ENCODE measurements around the gene SLC24A3.

Gene SLC24A3

DNA sequence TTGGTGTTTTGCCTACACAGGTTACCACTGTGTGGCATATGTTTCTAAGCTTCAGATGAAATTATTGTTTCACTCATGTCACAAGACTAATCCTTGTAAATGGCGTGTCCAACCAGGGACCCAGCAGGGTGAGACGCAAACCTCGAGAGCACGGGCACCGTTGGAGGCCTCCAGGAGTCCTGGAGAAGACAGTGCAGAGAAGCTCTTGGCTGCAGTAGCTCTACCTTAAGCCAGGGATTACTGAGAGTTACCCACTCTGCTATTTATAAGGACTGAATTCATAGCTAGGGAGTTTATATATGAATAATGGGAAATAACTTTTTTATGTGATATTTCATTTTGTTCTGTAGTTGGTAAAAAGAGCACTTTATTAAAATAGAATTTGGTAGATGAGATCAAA lies 137.4 kb downstream of the SLC24A3 start:
- DNase-seq: no peak

DNA sequence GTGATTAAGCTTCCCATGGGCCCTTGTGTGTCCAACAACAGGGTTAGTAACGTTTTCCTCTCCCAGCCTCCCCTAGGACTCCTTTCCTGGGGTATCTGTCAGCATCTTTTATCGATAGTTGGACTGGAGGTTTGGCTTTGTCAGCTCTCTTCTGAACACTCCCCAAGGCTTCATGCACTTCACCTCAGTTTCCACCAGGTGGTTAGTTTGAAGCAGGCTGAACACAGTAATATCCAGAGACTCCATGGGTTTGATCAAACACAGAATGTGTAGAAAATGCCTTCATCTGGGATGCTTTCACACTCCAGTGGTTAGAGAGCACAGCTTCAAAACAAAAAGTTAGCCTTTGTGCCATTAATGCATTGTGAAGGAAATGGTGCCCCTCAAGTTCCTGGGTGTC lies 139.1 kb downstream of the SLC24A3 start:
- DNase-seq: no peak

- no peak for DNase-seq
Measured at GRCh38 chr20:19354950-19355349, 142.5 kb downstream of the SLC24A3 start.

GRCh38 chr20:19361790-19362189 lies 149.3 kb downstream of the SLC24A3 start:
- DNase-seq: no peak

GRCh38 chr20:19363476-19363875 lies 151.0 kb downstream of the SLC24A3 start:
- no peak for DNase-seq

GRCh38 chr20:19367591-19367990 lies 155.1 kb downstream of the SLC24A3 start:
- no peak for DNase-seq

GRCh38 chr20:19368351-19368750 lies 155.9 kb downstream of the SLC24A3 start:
- no peak for DNase-seq

DNA sequence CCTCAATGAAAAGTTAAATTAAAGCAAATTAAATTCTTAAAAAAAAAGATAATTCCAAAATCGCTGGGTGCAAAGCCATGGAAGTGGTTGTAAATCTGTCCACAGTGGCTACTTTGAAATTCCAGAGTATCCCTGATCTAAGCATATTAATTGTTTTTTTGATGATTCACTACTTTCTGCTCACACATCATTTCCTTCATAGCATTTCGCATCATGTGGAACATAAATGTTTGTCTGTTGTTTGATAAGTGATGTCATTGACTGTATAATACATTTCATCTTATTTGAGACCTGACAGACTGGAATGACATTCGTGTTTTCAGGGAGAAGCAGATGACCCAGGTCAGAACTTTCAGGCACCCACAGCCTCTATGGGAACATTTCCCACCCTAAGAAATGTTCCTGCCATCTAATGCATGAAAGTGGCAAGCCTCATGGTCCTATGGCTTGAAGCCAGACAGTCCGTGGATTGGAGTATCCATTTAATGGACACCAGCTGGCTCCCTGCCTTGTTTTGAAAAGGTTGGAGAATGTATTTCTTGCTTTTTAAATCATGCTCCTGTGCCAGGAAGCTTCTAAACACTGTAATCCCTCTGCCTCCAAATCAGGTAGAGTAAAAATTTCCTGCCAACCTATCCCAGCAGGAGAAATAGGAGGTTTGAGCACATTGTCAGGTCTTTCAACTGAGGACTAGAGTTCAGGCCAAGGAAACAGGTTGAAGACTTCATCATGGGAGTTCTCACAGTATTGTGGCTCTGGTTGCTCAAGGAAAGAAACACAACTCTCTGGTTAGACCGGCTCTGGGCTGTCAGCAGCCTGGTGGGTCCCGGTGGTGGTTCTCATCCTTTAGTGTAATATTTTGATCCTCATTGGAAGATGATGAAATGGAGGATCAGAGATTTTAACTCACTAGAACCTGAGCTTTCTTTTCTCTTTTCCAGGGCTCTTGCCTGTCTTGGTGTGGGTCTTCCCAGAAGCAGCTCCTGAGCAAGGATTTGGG lies 157.9 kb downstream of the SLC24A3 start:
- no peak for DNase-seq

GRCh38 chr20:19371112-19371511 lies 158.7 kb downstream of the SLC24A3 start:
- DNase-seq: no peak

GRCh38 chr20:19374216-19374615 lies 161.8 kb downstream of the SLC24A3 start:
- no peak for DNase-seq

DNA sequence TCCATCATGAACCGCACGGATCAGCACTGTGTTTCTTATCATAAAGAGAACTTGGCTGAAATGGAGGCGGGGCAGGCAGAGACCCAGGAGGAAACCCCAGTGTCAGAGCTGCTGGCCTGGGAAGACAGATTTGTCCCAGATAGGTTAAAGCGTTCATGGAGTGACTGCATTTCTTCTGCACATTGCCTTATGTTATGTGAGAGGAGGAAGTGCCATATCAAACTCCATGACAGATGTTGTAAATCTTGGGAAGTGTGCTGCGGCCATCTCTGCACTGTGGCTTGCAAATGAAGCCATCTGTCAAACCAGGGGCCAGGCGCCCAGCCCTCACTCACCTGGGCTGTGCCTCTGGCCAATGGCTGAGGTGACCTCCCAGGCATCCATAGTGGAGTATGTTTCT lies 163.0 kb downstream of the SLC24A3 start:
- DNase-seq: no peak

- no peak for DNase-seq
Measured at GRCh38 chr20:19375801-19376200, 163.4 kb downstream of the SLC24A3 start.

DNA sequence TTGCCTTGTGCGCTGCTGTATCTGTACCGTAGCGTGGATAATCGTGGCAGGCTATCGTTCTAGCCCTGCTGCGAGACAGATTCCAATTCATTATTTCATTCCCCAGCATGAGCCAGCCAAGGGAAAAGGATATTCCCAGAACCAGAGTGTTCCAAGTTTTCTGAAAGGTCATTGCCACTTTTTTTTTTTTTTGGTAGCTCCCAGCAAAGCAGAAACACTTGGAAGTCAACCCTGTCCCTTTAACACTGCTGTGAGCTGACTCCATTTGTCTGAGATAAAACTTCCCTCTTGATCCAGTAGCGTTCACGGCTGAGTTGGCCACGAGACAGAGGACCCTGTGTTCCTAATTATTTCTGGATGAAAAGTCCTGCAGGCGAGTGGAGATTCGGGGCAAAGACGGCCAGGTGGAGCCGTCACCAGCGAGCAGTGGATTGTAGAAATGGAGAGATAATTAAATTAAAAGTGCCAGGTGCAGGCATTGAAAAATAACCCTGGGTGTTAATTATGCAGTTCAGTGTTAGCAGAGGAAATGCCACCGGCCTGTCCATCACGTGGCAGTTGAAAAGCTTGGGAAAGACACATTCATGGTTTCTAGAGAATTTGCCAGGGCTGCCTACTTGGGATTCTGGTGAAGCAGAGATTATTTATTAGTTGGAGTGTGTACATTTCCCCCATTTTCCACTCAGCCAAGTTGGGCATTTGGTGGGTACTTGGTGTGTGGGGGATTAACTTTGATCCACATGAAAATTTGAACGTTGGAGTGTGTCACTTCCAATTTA lies 164.2 kb downstream of the SLC24A3 start:
- DNase-seq: no peak

GRCh38 chr20:19378058-19378457 lies 165.6 kb downstream of the SLC24A3 start:
- no peak for DNase-seq

DNA sequence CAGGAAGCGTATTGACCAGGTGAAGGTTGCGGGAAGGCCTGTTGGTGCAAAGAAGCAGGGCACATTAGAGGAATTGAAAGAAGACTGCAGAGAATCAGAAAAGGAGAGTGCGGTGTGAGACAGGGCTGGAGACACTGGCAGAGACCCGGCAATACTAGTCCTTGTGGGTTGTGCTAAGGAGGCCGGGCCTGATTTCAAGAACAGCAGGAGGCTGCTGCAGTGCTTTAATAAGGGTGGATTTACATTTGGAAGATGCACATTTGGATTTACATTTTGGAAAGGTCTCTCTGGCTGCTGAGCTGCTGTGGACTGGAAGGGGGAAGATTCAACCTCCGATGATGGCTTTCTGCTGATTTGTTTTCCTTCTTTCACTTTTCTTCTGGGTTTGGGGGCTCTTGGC lies 167.8 kb downstream of the SLC24A3 start:
- DNase-seq: peak; percentile 43

- DNase-seq: no peak
Measured at GRCh38 chr20:19381947-19382346, 169.5 kb downstream of the SLC24A3 start.

GRCh38 chr20:19382386-19383340 lies 170.2 kb downstream of the SLC24A3 start:
- no peak for DNase-seq

- DNase-seq: no peak
Measured at GRCh38 chr20:19384940-19385339, 172.5 kb downstream of the SLC24A3 start.

GRCh38 chr20:19387251-19387650 lies 174.8 kb downstream of the SLC24A3 start:
- no peak for DNase-seq

DNA sequence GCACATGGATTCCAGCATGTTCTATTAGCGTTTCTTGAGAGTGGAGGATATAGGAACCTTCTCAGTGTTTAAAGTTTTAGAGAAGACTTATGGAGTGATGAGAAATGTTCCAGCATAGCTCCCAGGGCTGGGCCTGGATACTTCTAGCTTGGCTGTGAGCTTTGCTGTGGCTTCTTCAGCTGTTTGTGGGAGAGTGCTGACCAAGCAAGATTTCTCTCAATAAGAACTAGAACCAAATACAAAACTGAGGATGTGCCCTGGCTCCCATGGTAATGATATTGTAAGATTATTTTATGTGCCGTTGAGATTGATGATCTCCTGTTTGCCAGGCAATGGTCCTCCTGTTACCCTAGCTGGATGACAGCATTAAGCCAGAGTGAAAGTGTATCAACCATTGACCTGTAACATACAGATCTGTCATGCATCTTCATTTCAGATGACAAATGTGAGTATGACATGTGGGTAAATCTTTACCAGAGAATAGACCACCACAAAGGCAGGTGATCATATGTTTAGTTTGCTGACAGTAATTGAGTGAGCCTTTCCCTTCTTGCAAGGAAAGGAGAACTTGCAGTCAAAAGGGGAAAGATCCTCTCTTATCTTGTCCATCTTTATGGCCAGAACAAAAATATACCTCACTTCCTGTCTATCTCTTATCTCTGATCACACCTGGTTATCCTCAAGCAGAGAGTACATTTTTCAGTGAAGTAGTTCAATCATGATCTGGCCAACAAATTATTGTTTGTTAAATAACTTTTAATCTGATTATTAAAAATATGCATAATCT lies 180.1 kb downstream of the SLC24A3 start:
- no peak for DNase-seq

DNA sequence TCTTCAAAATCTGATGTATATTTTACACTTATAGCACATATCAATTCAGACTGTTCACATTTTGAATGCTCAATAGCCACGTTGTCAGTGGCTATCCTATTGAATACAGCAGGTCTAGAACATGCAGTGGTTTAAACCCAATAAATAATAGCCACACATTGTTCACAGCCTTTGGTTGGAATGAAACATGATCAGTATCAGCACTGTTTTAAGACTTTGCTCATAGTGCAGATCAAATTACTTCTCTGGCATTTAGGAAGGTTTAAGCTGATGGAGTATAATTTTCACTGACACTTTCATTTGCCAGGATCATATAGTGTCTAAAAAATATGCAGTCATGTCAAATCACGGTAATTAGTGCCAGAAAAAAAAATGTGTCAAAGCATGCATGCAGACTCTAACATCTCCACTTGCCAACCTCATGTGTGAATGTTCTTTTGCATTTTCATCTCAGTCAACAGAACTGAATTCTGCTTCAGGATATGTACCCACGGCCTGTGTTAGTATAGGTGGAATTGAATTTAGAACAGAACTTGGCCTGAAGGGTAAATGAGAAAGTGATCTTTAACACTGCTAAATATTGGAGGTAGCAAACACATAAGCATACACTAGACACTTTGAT lies 184.1 kb downstream of the SLC24A3 start:
- DNase-seq: no peak

All from left hindlimb (tissue), 1 donor.